Inflammatory macrophage treated with lipopolysaccharide for 1 hour (primary cell): ENCODE results near the gene WBP2NL.
"Not testable (repeated sequence)": the region's sequence is repeated elsewhere in the genome, so short reads cannot be mapped to it uniquely, and the experiment has no call there.

Experiments
- DNase-seq, 2 donors: peaks; one replicate each; pipeline ENCODE4 v3.0.0-alpha.2; 2020 to 2022

Gene WBP2NL, protein sequence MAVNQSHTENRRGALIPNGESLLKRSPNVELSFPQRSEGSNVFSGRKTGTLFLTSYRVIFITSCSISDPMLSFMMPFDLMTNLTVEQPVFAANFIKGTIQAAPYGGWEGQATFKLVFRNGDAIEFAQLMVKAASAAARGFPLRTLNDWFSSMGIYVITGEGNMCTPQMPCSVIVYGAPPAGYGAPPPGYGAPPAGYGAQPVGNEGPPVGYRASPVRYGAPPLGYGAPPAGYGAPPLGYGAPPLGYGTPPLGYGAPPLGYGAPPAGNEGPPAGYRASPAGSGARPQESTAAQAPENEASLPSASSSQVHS

DNA sequence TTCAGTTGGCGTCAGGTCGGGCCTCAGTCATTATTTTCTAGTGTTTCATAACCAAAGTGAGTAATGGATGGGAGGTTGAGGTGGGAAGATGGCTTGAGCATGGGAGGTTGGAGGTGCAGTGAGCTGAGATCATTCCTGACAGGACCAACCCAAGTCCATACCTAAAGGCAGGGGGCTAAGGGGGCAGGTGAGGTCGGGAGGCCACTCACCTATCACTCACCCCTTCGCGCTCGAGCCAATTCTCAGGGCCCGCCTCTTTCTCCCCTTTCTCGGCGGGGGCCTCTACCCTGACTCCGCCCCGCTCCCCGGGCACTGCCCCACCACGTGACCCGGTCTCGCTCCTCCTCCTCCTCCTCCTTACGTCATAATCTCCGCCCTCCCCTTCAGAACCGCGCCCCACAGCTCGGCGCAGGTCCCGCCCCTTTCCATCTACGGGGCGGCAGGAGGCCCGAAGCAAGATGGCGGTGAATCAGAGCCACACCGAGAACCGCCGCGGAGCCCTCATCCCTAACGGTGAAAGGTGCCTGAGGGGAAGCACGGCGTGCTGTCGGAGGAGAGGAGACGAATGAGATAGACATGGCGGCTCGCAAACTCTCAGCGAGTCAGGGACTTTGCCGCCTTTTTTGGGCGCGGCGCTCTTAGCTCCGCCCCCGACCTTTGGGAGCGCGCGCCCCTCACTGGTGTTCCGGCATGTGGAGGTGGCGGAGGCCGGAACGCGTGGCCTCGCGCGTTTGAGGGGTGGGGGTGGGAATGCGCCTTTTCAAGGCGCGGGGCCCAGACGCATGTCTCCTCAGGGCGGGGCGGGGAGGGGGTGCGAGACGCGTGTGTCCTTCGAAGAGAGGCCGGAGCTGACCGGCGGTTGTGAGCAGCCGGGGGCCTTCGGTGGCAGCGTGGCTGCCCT, at the start of gene WBP2NL:
Gene WBP2NL (plus strand): TSS at position 428 of the 901 bp plus-strand sequence. CDS start 31 bp downstream, at position 459.
- peak; percentile 86 to 94 for DNase-seq

DNA sequence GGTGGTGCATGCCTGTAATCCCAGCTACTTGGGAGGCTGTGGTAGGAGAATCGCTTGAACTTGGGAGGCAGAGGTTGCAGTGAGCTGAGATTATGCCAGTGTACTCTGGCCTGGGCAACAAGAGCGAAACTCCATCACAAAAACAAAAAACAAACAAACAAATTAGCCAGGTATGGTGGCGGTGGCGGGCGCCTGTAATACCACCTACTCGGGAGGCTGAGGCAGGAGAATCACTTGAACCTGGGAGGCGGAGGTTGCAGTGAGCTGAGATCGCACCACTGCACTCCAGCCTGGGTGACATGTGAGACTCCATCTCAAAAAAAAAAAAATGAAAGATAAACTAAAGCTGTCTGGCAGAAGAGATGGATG, 49.7 kb upstream of the WBP2NL start:
- DNase-seq, result not testable (repeated sequence)

DNA sequence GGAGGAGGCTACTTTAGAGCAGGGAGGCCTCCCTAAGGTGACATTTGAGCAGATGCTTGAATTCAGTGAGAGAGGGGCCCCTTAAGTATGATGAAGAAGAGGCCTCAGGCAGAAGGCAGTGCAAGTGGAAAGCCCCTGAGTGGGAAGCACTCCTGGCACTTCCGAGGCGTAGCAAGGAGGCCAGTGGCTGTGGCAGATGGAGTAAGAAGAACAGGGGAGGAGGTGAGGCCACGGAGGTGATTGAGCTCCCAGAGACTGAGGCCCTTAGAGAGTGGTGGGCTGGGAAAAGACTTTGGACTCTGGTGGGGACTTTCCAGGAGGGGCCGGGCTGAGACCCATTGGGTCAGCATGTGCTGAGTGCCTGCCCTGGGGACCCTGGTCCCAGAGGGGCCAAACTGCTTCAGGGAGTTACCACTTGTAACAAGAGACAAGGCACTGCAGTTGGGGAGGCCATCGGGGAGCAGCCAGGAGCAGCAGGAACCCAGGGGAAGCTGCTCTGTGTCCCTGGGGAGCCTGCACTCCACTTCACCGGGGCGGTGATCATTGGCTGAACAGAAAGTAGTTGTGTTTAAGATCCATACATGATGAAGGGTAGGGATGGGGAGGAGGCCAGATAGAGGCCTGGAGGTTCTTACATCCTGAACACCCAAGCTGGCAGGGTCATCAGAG, 49.2 kb upstream of the WBP2NL start:
- DNase-seq, result no peak

DNA sequence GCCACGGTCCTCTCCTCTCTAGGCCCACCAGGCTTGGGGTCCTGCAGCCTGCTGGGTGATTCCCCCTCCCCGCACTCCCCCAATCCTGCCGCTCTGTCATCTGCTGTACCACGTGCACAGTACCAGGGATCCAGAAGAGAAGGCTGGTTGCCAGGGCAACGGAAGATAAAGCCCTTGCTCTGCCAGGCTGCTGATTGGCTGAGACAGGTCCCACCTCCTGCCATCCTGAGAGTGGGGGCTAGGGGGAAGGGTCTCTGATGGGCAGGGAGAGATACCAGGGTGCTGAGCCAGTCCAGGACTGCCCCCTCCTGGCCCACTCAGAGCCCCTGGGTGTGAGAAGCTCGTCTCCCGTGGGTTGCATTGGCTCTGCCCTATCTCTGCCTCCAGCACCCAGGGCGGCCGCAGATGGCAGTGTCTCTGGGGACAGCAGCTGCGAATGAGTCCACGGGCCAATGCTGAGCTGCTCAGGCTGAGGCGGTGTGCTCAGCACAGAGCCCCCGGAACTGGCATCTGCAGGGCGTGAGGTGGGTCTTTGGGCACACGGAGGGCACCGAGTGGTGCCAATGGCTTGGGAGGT, 46.6 kb upstream of the WBP2NL start, which contains the start of gene SMIM45:
Gene SMIM45 (plus strand): TSS at position 253 of the 577 bp plus-strand sequence.
- DNase-seq, result no peak

DNA sequence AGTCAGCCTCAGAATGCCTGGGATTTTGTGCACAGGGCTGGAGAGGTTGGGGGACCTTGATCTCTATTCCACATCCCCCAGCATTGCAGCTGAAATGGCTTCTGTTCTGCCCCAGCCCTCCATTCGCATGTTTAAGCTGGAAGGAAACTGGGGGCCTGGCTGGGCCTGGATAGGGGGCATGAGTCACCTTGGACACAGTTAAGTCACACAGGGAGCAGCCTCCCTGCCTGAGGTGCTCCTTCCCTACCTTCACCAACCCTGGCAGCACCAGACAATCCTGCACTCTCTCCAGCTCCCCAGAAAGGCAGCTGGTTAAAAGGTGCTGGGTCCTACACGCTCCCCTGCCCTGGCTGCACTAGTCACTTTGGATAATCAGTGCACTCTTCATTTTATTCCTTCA, 45.9 kb upstream of the WBP2NL start:
- DNase-seq, result no peak

DNA sequence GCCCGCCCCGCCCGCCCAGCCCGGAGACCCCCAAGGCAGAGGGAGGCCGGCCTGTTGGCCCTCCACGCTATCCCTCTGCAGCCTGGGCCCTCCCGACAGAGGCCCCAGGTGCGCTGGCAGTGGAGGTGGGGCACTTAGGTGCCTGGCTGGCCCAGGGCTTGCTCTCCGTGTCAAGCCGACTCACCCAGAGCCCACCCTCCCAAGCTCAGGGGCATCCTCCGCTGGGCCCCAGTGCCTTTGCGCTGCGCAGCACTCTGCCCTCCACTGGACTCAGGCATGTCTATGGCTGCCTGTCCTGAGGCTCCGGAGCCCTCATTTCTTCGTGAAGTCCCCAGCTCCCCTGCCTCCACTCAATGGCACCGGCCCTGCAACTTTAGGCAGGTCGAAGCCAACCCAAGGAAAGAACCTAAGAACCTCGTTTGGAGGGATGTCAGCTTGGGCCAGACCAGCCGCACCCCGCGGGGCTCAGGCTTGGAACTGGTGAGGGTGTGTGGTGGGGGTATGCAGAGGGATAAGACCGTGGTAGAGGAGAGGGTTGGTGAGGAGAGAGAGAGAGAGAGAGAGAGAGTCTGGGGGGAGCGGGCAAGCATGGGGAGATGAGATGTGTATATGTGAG, 40.5 kb upstream of the WBP2NL start:
- no peak for DNase-seq

DNA sequence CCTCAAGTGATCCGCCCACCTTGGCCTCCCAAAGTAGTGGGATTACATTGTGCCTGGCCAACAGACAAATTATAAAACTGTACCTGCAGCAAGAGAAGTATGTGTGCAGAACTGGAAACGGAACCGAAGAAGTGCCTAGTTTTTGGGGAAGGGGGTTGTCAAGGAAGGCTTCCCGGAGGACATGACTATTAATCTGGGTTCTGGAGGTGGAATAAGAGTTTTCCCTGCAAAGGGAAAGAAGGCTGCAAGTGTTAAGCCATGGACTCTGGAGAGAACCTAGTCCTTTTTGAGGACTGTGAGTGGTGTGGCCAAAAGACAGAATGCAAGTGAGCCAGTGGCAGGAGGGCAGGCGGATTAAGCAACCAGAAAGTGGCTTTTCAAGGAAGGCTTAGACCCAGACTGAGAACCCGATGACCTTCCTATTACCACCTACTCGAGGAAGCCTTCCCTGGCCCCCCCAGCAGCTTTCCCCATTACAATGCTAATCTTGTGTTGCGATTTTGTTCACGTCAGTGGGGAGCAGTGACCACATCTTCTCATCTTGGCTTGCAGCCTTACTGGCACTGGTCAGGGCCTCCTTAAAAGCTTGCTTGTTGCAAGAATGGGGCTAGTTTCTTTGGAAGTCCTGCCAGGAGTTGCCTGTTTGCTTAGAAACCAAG, 35.0 kb upstream of the WBP2NL start:
- no peak for DNase-seq

DNA sequence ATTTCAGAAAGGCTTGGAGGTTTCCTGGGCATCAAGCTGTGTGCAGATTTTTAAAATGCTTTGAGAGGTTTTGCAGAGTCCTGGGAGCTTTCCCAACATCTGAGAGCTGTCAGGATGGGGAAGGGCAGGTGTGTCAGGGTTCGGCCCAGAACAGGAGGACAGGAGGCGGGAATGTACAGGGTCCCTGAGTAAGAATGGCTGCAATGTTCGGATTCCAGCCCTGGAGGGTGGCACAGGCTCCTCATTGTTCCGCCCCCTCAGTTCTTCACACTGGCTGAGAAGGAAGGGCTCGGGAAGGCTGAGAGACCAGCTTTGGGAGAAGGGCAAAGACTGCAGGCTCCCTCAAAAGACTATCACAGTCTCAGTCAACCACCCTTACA, 34.5 kb upstream of the WBP2NL start:
- no peak for DNase-seq

DNA sequence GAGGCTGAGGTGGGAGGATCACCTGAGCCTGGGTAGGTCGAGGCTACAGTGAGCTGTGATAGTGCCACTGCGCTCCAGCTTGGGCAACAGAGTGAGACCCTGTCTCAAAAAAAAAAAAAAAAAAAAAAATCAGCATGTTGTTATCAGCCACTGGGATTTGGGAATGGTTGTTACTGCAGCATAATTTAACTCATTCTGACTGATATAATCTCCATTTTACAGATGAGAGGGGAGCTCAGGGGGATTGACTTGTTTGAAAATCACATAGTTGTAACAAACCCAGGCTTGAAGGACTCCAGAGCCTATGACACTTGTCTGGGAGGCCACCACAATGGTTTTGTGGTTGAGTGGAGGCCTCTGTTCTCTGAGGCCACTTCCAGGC, 32.4 kb upstream of the WBP2NL start:
- DNase-seq, result no peak

DNA sequence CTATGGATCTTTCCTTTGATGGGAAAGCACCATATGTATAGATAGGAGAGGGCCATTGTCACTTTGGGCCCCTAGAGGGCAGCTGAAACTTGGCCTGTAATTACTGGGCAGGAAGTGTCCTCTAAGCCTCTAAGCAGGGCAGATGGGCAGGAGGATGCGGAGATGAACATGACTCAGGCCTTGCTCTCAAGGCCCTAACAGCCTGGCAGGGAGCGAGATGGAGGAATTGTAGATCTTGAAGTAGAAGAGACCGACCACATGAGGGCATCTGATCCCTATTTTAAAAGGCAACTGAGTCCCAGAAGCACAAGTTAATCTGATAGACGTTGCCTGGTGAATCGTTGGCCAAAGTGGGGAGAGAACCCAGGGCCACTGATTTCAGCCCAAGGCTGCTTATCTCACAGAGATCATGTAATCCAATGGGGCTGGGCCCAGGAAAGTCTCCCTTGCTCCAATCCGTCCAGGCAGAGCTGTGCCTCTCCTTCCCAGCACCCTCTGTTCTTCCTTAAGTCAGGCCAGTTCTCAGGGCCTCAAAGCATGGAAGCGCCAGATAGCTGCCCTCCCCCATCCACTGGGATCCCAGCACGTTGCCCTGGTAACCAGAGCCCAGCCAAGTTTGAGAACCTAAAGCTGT, 31.9 kb upstream of the WBP2NL start:
- peak; percentile 76 to 82 for DNase-seq

DNA sequence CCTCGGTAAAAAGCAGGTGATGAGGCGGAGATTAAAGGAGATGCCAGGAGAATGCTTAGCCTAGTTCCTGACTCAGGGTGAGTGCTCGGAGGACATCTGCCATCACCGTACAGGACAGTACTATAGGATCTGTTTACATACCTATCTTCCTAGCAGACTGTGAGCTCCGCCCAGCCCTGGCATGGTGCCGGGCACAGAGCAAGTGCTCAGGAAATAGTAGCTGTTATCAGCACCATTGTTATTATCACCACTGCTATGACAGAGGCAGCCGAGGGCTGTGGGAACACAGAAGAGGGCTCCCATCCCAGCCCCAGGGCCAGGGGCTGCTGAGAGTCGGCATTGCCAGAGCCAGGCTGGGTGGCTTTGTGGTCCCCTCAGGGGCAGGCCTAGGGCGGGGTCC, 30.0 kb upstream of the WBP2NL start:
- no peak for DNase-seq

DNA sequence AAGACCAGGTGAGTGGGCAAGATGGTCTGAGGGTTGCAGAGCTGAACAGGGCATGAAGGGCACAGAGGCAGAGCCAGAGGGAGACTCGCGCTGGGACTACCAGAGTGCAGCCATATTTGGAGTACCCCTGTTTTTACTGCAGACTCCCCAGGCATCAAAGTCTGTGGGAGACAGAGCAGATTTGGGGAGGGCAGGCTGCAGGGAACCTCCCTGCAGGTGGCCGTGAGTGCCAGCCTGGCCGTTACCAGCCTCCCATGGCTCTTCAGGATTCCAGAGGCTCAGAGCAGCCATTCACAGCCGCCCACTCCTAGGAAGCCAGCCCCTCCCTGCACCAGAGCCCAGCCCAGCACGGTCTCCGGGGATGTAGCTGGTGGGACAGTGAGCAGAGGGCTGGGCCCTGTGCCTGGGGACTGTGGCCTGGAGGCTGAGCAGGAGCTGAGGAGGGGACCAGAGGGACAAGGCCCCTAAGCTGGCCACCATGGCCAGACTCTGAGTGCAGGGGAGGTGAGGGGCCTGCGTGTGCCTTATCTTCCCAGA, 29.4 kb upstream of the WBP2NL start, which contains the start of gene SEPTIN3:
Gene SEPTIN3 (plus strand): TSS at position 334 of the 537 bp plus-strand sequence. CDS start 2,050 bp downstream, outside the sequence.
- DNase-seq, result no peak

DNA sequence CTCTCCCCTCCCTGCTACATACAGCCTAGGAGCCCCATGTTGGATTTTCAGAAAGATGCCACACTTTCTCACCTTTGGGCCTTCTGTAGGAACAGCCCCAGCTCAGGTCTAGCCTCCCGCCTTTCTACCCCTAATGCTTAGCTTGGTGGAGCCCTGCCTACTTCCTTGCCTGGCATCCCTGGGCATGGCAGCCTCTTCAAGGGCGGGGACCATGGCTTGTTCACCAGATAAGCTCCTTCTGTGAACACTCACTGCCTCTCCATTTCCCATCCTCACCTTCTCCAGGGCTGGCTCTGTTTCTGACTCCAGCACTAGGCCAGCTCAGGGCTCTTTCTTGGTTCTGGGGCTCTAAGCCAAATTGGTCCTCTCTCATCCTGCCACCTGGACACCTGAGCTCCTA, 28.0 kb upstream of the WBP2NL start:
- DNase-seq, result no peak

DNA sequence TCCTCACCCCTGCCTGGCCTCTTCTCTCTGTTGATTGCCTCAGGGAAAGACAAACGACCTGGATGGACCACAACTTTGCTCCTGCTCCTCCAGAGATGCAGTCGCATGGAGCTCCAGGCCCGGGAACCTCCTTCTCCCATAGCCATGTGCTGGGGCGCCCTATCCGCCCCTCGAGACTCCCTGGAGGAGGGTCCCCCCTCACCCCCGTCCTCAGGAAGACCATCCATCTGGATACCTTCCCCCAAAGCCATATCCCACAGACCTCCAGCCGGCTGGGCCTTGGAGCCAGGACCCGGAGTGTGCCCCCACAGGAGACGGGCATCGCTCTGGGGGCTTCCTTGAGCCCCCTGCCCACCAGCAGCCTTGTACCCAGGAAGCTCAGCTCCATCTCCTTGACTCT, 27.2 kb upstream of the WBP2NL start:
- DNase-seq, result no peak

DNA sequence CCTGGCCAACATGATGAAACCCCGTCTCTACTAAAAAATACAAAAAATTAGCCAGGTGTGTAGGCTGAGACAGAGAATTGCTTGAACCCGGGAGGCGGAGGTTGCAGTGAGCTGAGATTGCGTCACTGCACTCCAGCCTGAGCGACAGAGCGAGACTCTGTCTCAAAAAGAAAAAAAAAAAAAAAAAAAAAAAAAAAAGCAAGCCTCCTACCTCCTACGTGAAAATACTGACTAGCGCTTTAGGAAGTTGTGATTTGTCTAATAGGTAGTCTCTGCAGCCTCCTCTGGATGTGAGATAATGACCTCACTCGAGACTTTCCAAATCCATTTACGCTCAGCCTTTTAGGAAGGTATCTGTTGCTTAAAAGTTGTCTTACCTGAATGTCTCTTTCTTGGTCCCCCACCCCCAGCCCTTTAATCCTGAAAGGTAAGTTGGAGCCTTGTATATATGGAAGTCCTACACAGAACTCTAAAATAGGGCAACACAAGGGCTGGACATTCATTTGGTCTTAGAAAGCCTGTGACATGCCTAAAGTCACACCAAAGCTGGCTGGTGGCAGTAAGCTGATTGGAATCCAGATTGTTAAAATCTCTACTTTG, 23.8 kb upstream of the WBP2NL start:
- DNase-seq, result no peak

DNA sequence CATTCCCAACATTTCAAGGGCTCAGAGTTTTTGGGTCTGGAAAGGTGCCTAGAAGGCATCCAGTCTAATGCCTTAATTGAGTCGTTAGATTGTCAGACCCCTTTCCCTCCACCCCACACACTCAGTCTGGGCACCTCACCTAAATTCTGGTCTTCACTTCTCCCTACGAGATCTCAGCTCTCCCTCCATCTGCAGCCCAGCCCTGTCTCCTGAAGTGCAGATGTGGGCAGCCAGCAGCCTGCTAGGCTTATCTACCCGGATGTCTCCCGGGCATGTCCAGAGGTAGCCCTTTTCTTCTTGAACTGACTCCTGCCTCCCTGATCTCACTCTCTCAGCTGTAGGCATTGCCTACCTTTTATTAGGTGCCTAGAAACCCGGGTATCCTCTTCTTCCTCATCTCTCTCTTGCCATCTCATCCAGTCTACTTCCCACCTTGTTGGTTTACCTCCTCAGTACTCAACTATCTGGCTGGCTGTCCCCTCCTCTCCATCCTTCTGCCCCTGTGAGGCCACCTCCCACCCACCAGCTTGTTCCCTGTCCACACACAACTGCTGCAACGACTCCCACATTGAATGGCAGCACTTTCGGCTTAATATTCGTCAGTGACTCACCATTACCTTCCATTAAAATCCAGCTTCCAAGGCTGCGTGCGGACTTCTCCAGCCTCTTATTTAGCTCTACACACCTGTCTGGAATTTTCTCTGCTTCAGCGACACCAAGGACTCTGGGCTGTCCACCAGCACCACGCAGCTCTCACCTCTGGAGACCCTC, 23.1 kb upstream of the WBP2NL start:
- no peak for DNase-seq

DNA sequence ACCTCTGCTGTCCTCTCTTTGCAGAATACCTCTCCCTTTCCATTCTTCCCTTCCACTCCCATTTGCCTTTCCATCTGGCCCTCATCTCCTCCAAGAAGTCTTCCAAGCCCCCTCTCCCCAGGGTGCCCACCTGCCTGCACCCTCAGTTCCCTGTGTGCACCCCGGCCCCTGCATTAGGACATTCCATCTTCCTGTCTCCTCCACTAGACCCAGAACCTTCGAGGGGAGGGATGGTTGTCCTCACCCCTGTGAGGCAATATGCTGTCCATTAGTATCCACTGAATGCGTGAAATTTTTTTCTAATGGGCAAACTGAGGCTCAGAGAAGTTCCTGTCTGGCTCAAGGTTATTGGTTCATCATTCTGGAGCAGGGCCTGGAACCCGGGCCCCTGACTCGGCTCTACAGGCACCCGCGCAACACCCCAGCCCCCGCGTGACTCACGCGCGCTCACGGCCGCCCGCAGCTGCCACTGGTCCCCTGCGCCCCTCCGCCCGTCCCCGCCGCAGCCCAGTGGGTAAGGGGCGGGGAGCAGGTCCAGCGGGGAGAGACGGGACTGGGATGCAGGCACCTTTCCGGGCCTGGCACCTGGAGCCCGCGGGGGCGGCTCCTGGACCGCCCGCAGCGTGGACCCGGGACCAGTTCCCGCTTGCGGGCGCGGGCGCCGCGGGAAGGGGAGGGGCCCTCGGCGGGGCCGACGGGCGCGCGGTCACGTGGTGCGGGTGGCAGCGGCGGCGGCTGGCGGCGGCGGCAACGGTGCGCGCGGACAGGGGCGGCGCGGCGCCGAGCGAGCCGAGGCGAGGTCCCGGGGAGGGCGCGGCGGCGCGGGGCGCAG, 22.3 kb upstream of the WBP2NL start:
- no peak for DNase-seq

DNA sequence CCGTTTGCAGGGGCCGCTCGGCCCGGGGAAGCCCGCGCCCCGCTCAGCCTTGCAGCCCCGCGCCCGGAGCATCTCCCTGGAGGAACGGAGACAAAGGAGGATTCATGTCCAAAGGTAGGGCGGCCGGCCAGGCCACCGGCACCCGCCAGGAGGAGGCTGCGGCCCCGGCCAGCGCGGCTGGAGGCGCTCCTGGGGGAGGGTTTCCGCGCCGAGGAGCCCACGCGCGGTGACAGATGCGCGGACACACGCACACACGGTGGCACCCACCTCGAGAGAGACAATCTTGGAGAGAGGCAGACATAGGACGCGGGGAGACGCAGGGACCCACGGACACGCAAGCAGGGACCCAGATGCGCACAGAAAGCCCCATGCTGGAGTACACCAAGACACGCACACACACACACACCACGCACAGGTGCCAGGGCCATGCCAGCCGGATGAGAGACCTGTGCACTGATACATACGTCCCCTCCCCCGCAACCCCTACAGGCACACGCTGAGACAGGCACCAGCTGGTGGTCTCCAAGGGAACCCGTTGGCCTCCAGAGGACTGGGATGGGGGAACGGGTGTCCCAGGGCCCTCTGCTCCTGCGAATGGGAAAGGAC, 21.5 kb upstream of the WBP2NL start:
- no peak for DNase-seq

DNA sequence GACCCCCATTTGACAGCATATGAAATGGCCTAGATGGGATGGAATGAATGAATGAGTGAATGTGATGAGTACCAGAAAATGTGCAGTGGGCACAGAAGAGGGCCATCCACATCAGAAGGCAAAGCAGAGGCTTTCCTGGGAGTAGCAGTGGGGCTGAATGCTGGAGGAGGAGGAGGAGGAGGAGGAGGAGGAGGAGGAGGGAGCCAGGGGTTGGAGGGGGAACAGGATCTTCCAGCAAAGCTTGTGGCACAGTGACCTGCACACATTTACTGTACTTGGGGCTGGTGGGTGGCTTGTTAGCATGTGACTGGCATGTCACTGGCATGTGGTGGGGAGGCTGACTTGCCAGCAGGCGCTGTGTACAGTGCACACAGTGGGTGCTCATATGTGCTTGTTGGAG, 19.9 kb upstream of the WBP2NL start:
- DNase-seq, result no peak
